ENCODE results near the gene ACTR1A.

Gene ACTR1A

GRCh38 chr10:102436312-102436711 lies 66.2 kb downstream of the ACTR1A start:
- in situ Hi-C loops (cut with MboI; ENCODE audit: low sequenced_read_pairs, unreplicated experiment): no loop called here
- no peak for DNase-seq (ENCODE audit: low spot score)
- TF ChIP-seq CTCF (IDR thresholded peaks at IDR 0.05; ENCODE audit: borderline replicate concordance, control extremely low read depth, extremely low read depth, insufficient read depth, missing control alignments): no peak

GRCh38 chr10:102435529-102436233 lies 66.8 kb downstream of the ACTR1A start:
- peak; percentile 71 for DNase-seq (ENCODE audit: low spot score)
- TF ChIP-seq CTCF (IDR thresholded peaks at IDR 0.05; ENCODE audit: borderline replicate concordance, control extremely low read depth, extremely low read depth, insufficient read depth, missing control alignments): no peak
- in situ Hi-C loops (cut with MboI; ENCODE audit: low sequenced_read_pairs, unreplicated experiment): no loop called here

- TF ChIP-seq CTCF (IDR thresholded peaks at IDR 0.05; ENCODE audit: borderline replicate concordance, control extremely low read depth, extremely low read depth, insufficient read depth, missing control alignments): no peak
- in situ Hi-C loops (cut with MboI; ENCODE audit: low sequenced_read_pairs, unreplicated experiment): no loop called here
- DNase-seq (ENCODE audit: low spot score): no peak
Measured at GRCh38 chr10:102435133-102435497, 67.4 kb downstream of the ACTR1A start.

- in situ Hi-C loops (cut with MboI; ENCODE audit: low sequenced_read_pairs, unreplicated experiment): no loop called here
- no peak for DNase-seq (ENCODE audit: low spot score)
- no peak for TF ChIP-seq CTCF (IDR thresholded peaks at IDR 0.05; ENCODE audit: borderline replicate concordance, control extremely low read depth, extremely low read depth, insufficient read depth, missing control alignments)
Measured at GRCh38 chr10:102434394-102435132, 67.9 kb downstream of the ACTR1A start.

DNA sequence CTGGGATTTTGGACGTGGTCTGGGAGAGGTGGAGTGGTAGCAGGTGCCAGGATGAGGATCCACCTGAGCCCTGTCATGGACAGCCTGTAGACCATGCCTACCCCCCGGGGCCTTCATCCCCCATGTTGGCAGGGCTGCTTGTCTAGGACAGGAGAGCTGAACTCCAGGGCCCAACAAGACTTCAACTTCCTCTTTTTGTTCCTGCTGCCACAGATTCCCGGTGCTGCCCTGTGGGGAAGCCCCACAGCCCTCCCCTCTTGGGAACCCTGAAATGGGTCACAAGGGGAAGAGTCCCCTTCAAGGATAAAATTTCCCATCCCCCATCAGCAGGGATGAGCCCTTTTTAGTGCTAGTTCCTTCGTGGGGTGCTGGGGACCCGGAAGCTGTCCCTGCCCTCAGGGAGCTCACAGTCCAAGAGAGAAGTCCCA lies 68.9 kb downstream of the ACTR1A start:
- TF ChIP-seq CTCF (IDR thresholded peaks at IDR 0.05; ENCODE audit: borderline replicate concordance, control extremely low read depth, extremely low read depth, insufficient read depth, missing control alignments): no peak
- in situ Hi-C loops (cut with MboI; ENCODE audit: low sequenced_read_pairs, unreplicated experiment): no loop called here
- no peak for DNase-seq (ENCODE audit: low spot score)

GRCh38 chr10:102432162-102432950 lies 70.2 kb downstream of the ACTR1A start, which contains the start of gene CUEDC2:
TSS of gene CUEDC2 (minus strand) at chr10:102432574. CDS start at chr10:102425188, 7,386 bp downstream.
- peak; percentile 95 for DNase-seq (ENCODE audit: low spot score)

More at GRCh38 chr10:102432162-102432950, 70.2 kb downstream of the ACTR1A start, which contains the start of gene CUEDC2:
- TF ChIP-seq CTCF (IDR thresholded peaks at IDR 0.05; ENCODE audit: borderline replicate concordance, control extremely low read depth, extremely low read depth, insufficient read depth, missing control alignments): no peak
- in situ Hi-C loops (cut with MboI; ENCODE audit: low sequenced_read_pairs, unreplicated experiment): no loop called here
